Measurements from ENCODE around the gene PEX14. TPM values are rescaled to one million over a fixed set of nuclear protein-coding genes. Genes with fewer than 3 reads are reported as not detected.

PEX14 gene
- total RNA-seq, 2 donors from 2014 or later = 19.5 to 29.3 TPM

DNA sequence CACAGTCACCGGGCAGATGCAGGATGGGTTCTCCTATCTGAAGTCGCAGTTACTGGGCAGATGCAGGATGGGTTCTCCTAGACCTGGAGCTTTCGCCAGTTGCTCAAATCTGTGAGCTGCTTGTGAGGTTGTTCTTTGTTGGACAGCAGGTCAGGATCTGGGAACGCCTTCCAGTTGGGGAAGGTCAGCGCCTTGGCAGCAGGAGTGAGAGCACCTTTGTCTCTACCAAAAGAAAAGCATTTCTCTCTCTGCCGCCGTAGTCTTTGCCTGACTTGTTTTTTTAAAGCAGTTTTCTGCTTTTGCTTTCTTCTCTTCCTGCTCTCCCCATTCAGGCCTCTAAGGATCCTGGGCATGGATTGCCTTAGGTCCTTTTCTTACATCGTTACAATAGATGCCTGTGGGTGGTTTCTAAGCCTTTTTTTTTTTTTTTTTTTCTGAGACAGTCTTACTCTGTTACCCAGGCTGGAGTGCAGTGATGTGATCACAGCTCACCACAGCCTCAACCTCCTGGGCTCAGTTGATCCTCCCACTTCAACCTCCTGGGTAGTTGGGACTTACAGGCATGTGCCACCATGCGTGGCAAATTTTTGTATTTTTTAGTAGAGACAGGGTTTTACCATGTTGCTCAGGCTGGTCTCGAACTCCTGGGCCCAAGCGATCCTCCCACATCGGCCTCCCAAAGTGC, 15.7 kb downstream of the PEX14 start:
- Histone ChIP-seq H3K9me3 (no peaks in the 10 kb centered on the region), H3K4me3 (no peak overlapping the region), H3K9ac (ENCODE audit: low read depth in 2 of 2, low read length in 2 of 2) (no peak overlapping the region), H3K27ac (no peak overlapping the region), H3K36me3 (no peaks in the 10 kb centered on the region), H3K27me3 (no peaks in the 10 kb centered on the region), H3K4me1 (peaks cover 7% of the 10 kb centered on the region)
- no peak for DNase-seq
- intact Hi-C loops (cut with DNase I) = loop anchor here (5.0 kb wide), 1 partner anchor 113 kb away; no protein-coding TSS in a partner anchor
- TF ChIP-seq CTCF (IDR thresholded peaks at IDR 0.05) = no peak

GRCh38 chr1:10494418-10494753, 19.6 kb downstream of the PEX14 start:
- TF ChIP-seq CTCF (IDR thresholded peaks at IDR 0.05) = no peak
- peaks cover 3% of the 10 kb centered on the region for H3K4me1 ChIP-seq
- no peaks in the 10 kb centered on the region for H3K27me3 ChIP-seq
- no peaks in the 10 kb centered on the region for H3K9me3 ChIP-seq
- no peak overlapping the region for H3K9ac ChIP-seq (ENCODE audit: low read depth in 2 of 2, low read length in 2 of 2)
- intact Hi-C loops (cut with DNase I) = loop anchor here (2.0 to 5.0 kb wide), 2 partner anchors 64 to 117 kb away; partner anchors contain the start of gene CENPS
- no peak overlapping the region for H3K27ac ChIP-seq
- H3K4me3 ChIP-seq = no peak overlapping the region
- no peak for DNase-seq
- no peaks in the 10 kb centered on the region for H3K36me3 ChIP-seq

GRCh38 chr1:10494754-10495474, 20.2 kb downstream of the PEX14 start:
- H3K9ac ChIP-seq (ENCODE audit: low read depth in 2 of 2, low read length in 2 of 2) = peak overlapping the region in 1 of 2 donors; percentile 58
- intact Hi-C loops (cut with DNase I) = loop anchor here (2.0 to 5.0 kb wide), 2 partner anchors 64 to 118 kb away; partner anchors contain the start of gene CENPS
- peak; percentile 94 for TF ChIP-seq CTCF (IDR thresholded peaks at IDR 0.05)
- no peaks in the 10 kb centered on the region for H3K36me3 ChIP-seq
- peak overlapping the region; percentile 29 for H3K27ac ChIP-seq
- H3K9me3 ChIP-seq = no peaks in the 10 kb centered on the region
- no peaks in the 10 kb centered on the region for H3K27me3 ChIP-seq
- H3K4me3 ChIP-seq = peak overlapping the region; percentile 22
- peak; percentile 87 for DNase-seq
- H3K4me1 ChIP-seq = no peaks in the 10 kb centered on the region

DNA sequence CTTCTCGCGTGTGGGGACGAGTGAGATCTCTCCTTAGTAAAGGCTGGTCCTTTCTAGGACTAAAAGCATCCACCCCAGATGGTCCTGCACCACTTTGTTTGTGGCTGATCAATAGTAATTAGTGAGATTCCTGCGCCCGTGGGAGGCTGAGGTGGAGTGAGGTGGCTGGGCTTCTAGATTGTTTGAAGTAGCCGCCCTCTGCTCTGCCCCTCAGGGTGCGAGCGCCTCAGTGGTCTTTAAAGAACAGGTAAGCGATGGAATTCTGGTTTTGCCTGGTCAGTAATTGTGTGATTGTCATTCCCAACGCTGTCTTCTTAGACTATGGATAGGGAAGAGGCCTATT, 20.7 kb downstream of the PEX14 start:
- Histone ChIP-seq H3K4me1 (no peaks in the 10 kb centered on the region), H3K9me3 (no peaks in the 10 kb centered on the region), H3K4me3 (no peak overlapping the region), H3K36me3 (no peaks in the 10 kb centered on the region), H3K27me3 (no peaks in the 10 kb centered on the region), H3K9ac (ENCODE audit: low read depth in 2 of 2, low read length in 2 of 2) (peak overlapping the region in 1 of 2 donors; percentile 58), H3K27ac (peak overlapping the region; percentile 29)
- no peak for DNase-seq
- TF ChIP-seq CTCF (IDR thresholded peaks at IDR 0.05) = no peak
- intact Hi-C loops (cut with DNase I) = loop anchor here (2.0 kb wide), 1 partner anchor 65 kb away; the partner anchor contains the start of gene CENPS

DNA sequence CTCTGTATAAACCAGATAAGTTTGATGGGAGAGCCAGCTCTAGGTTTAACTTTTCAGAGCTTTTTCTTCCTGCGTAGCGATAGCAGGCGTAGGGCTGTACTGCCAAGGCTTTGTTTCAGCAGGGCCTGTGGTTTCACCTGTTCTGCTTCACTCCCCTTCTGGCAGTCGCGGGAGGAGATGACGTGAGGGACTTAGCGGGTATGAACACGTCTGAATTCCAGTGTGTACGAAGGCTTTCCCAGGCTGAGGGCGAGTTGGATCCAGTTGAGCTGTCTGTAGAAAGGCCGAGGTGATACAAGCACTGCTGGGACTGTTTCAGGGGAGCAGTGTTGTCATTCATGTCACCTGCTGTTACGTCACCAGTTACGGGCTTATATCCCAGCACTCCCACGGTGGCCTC, 21.2 kb downstream of the PEX14 start:
- Histone ChIP-seq H3K27ac (no peak overlapping the region), H3K36me3 (no peaks in the 10 kb centered on the region)

More for the DNA sequence above, 21.2 kb downstream of the PEX14 start:
- DNase-seq = no peak
- no peak overlapping the region for H3K4me3 ChIP-seq
- H3K27me3 ChIP-seq = no peaks in the 10 kb centered on the region
- H3K9ac ChIP-seq (ENCODE audit: low read depth in 2 of 2, low read length in 2 of 2) = peak overlapping the region in 1 of 2 donors; percentile 58
- intact Hi-C loops (cut with DNase I) = loop anchor here (2.0 kb wide), 1 partner anchor 65 kb away; the partner anchor contains the start of gene CENPS
- H3K4me1 ChIP-seq = no peaks in the 10 kb centered on the region
- no peak for TF ChIP-seq CTCF (IDR thresholded peaks at IDR 0.05)
- no peaks in the 10 kb centered on the region for H3K9me3 ChIP-seq

All from colonic mucosa (tissue), 4 donors.